BLaER1 (cell line): ENCODE results near the gene COPZ1.
"Not testable (repeated sequence)": the region's sequence is repeated elsewhere in the genome, so short reads cannot be mapped to it uniquely, and the experiment has no call there.

Source experiments
- H3K27ac ChIP-seq: shearing (Covaris generic); formaldehyde crosslinking; 2 replicates; pipeline ENCODE4 v1.8.1; 2022
- H3K27me3 ChIP-seq: shearing (Covaris generic); formaldehyde crosslinking; 2 replicates; pipeline ENCODE4 v1.8.1; 2022
- H3K36me3 ChIP-seq: shearing (Covaris generic); formaldehyde crosslinking; 2 replicates; pipeline ENCODE4 v1.8.1; 2022
- H3K4me1 ChIP-seq: shearing (Covaris generic); formaldehyde crosslinking; 2 replicates; pipeline ENCODE4 v1.8.1; 2022
- H3K4me2 ChIP-seq: shearing (Covaris generic); formaldehyde crosslinking; 2 replicates; pipeline ENCODE4 v1.8.1; 2022
- H3K4me3 ChIP-seq: shearing (Covaris generic); formaldehyde crosslinking; 2 replicates; pipeline ENCODE4 v1.8.1; 2022
- H3K9ac ChIP-seq: shearing (Covaris generic); formaldehyde crosslinking; 2 replicates; pipeline ENCODE4 v1.8.1; 2022
- H3K9me3 ChIP-seq: shearing (Covaris generic); formaldehyde crosslinking; 2 replicates; pipeline ENCODE4 v1.8.1; 2022
- H4K20me1 ChIP-seq: shearing (Covaris generic); formaldehyde crosslinking; 2 replicates; pipeline ENCODE4 v1.8.1; 2022
- Cebpa-rat ChIP-seq: shearing (Covaris generic); IDR thresholded peaks from 2 replicates; pipeline ENCODE4 v1.8.1; 2022

Gene COPZ1, protein sequence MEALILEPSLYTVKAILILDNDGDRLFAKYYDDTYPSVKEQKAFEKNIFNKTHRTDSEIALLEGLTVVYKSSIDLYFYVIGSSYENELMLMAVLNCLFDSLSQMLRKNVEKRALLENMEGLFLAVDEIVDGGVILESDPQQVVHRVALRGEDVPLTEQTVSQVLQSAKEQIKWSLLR

DNA sequence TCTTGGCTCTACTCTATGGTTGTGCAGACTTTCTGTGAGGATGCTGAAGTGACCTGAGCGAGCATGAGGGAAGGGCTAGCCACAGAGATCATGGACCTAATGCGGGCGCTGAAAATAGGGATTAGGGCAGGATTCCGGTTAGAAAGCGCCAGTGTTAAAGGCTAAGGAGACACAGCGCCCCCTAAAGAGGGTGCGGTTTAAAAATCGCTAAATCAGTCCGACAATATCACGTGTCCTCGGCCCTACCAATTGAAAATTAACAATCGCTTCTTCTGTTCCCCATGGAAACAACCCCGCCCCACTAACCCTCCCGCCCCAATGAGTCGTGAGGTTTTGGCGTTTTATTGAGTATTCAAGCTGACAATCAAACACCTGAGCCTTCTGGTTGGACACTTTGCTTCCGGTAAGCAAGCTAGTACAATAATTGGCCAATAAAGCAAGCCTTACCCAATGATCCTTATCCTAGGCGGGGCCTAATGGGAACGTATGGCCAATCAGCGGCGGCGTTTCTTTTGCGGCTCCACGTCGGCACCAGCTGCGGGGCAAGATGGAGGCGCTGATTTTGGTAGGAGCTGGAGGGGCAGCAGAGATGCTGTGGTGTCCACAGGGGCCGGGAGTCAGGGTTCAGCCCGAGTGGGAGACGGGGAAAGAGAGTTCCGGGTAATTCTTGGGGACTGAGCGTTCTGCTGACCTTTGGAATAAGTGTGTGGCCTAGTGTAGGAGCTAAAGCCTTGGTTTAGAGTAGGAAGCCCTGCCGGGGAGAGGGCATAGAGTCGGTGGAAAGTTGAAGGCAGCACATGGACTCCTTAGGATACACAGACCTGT, at the start of gene COPZ1:
COPZ1 (plus strand) TSS at position 515 of the 825 bp plus-strand sequence; CDS start at position 548, 33 bp downstream.
- Histone ChIP-seq H3K27ac (peak within 1 kb of the TSS; percentile 87), H3K27me3 (no peaks in the 10 kb centered on the region), H3K9ac (peak within 1 kb of the TSS; percentile 95), H3K36me3 (peaks cover 17% of the 10 kb centered on the region), H3K9me3 (no peaks in the 10 kb centered on the region), H3K4me1 (peaks cover 42% of the 10 kb centered on the region), H4K20me1 (peaks cover 3% of the 10 kb centered on the region; the same call in 1 of the 2 replicates), H3K4me2 (peak within 1 kb of the TSS; percentile 80), H3K4me3 (peak within 1 kb of the TSS; percentile 90)
- TF ChIP-seq Cebpa-rat = no peak

DNA sequence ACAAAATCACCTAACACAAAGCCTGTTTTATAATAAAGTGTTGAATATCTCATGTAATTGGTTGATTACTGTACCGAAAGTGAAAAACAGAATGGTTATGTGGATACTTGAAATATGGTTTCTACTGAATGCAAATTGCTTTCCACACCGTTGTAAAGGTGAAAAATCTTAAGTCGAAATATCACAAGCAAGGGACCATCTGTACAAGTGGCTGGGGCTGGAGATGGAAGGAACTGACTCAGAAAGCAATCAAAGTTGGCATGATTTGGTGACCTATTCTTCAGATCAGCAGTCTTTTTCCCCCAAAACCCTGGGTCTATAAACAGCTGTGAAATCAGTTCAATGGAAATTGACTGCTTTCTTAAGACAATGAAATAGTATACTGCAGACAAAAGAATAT, 48.6 kb upstream of the COPZ1 start:
- H3K4me1 ChIP-seq = peaks cover 42% of the 10 kb centered on the region
- H3K9ac ChIP-seq = peak overlapping the region; percentile 27; the same call in 1 of the 2 replicates
- no peak overlapping the region for H3K27ac ChIP-seq
- no peak for TF ChIP-seq Cebpa-rat
- peaks cover 55% of the 10 kb centered on the region for H3K36me3 ChIP-seq
- peaks cover 46% of the 10 kb centered on the region for H4K20me1 ChIP-seq
- H3K4me3 ChIP-seq = no peak overlapping the region
- peak overlapping the region; percentile 94; the same call in 1 of the 2 replicates for H3K4me2 ChIP-seq
- H3K9me3 ChIP-seq = no peaks in the 10 kb centered on the region
- no peaks in the 10 kb centered on the region for H3K27me3 ChIP-seq

DNA sequence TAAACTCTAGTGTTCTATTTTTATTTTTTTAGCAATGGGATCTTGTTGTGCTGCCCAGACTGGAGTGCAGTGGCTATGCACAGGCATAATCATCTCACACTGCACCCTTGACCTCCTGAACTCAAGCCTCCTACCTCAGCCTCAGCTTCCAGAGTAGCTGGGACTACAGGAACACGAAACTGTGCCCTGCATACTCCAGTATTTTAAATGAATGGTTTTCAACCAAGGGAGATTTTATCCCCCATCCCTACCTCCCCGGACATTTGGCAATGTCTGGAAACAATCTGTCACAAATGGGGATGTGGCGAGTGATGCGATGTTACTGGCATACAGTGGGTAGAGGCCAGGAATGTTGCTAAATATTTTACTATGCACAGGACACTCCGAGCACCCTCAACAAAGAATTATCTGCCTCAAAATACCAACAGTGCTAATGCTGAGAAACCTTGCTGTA, 47.1 kb upstream of the COPZ1 start:
- H3K27ac ChIP-seq = peak overlapping the region; percentile 98
- peaks cover 61% of the 10 kb centered on the region for H4K20me1 ChIP-seq
- H3K9ac ChIP-seq = peak overlapping the region; percentile 98
- H3K4me1 ChIP-seq = peaks cover 47% of the 10 kb centered on the region
- peaks cover 57% of the 10 kb centered on the region for H3K36me3 ChIP-seq
- H3K4me3 ChIP-seq = peak overlapping the region; percentile 83
- H3K4me2 ChIP-seq = peak overlapping the region; percentile 94
- H3K9me3 ChIP-seq = no peaks in the 10 kb centered on the region
- no peak for TF ChIP-seq Cebpa-rat
- no peaks in the 10 kb centered on the region for H3K27me3 ChIP-seq

DNA sequence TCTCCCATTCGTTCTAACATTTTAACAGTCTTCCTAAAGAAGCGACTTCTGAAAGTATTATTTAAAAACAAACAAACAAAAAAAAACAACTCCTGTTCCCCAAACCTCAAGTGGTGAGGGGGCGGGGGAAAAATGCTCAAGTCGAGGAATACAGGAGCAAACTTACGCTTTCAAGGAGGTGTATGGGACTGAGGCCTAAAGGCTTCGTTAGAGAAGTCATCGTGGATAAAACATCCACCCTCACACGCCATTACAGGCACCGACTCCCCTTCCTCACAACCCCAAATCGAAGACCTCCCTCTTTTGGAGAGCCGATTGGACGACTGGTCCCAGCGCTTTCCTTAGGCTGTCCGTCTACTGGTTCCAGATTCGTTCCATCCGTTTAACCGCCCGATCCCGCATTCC, 45.7 kb upstream of the COPZ1 start:
- Histone ChIP-seq H3K9me3 (no peaks in the 10 kb centered on the region), H3K27ac (peak overlapping the region; percentile 98), H3K27me3 (no peaks in the 10 kb centered on the region), H3K36me3 (peaks cover 57% of the 10 kb centered on the region), H4K20me1 (peaks cover 67% of the 10 kb centered on the region), H3K4me3 (peak overlapping the region; percentile 83), H3K4me2 (peak overlapping the region; percentile 94), H3K4me1 (peaks cover 61% of the 10 kb centered on the region), H3K9ac (peak overlapping the region; percentile 98)
- TF ChIP-seq Cebpa-rat = no peak

DNA sequence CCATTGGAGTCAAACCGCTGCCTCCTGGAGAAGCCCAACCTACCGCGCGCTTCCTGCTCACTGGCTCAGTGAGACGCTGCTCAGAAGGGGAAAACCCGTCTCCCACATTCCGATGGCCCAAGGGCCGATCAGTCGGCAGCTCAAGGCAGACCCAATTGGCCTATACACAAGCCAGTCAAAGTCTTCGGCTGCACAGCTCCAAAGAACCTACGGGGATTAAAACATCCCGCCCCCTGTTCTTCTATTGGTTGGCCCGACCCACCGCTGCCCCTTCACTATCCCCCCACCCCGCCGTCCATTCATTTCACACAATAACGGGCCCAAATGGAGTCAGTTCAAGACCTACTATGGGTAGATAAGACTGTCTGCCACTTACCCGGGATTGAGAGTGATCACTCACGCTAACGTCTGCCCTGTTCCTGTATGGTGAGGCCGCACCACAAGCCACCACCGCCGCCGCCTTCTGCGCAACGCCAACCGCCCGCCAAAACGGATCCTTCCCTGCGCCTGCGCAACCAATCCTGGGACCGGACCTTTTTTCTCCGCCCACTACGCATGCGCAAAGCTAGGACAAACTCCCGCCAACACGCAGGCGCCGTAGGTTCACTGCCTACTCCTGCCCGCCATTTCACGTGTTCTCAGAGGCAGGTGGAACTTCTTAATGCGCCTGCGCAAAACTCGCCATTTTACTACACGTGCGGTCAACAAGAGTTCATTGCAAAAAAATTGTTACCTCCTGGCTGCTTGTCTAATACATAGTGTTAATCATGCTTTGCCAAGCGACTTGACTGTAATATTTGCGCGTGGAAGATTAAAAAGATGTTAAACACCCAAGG, 45.1 kb upstream of the COPZ1 start, which contains the start of gene CBX5:
CBX5 (minus strand) TSS at position 491 of the 836 bp plus-strand sequence. CDS start 22,472 bp downstream, outside the sequence.
- Histone ChIP-seq H3K27me3 (no peaks in the 10 kb centered on the region), H3K9ac (peak within 1 kb of the TSS; percentile 98), H3K4me2 (peak within 1 kb of the TSS; percentile 99), H3K27ac (peak within 1 kb of the TSS; percentile 98), H3K4me1 (peaks cover 63% of the 10 kb centered on the region), H3K36me3 (peaks cover 60% of the 10 kb centered on the region), H3K4me3 (peak within 1 kb of the TSS; percentile 83), H4K20me1 (peaks cover 67% of the 10 kb centered on the region), H3K9me3 (no peaks in the 10 kb centered on the region)
- no peak for TF ChIP-seq Cebpa-rat

DNA sequence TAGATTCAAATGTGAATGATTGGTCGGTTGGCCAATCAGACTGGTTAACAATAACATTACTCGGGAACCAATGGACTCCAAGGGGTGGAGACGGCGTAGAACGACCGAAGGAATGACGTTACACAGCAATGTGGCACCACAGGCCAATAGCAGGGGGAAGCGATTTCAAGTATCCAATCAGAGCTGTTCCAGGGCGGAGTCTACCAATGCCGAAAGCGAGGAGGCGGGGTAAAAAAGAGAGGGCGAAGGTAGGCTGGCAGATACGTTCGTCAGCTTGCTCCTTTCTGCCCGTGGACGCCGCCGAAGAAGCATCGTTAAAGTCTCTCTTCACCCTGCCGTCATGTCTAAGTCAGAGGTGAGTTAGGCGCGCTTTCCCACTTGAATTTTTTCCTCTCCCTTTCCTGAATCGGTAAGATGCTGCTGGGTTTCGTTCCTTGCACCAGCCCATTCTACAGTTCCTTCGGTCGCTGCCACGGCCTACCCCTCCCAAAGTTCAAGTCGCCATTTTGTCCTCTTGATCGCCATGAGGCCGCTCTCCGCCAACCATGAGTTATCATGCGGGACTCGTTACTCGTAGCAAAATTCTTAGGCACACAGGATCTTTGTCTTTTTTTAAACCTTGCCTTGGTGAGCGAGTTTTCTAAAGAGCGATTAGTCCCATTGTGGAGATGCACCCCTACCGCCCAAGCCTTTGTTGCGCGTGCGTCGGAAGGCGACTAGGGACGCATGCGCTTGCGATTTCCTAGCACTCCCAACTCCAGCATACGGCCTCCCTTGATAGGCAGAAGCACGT, 44.3 kb upstream of the COPZ1 start, which contains the start of gene HNRNPA1:
HNRNPA1 (plus strand) TSS at position 259 of the 793 bp plus-strand sequence; CDS start at position 341, 82 bp downstream.
- peak within 1 kb of the TSS; percentile 98 for H3K9ac ChIP-seq
- TF ChIP-seq Cebpa-rat = no peak
- no peaks in the 10 kb centered on the region for H3K27me3 ChIP-seq
- peak within 1 kb of the TSS; percentile 98 for H3K27ac ChIP-seq
- H3K4me1 ChIP-seq = peaks cover 60% of the 10 kb centered on the region
- H4K20me1 ChIP-seq = peaks cover 69% of the 10 kb centered on the region
- H3K36me3 ChIP-seq = peaks cover 60% of the 10 kb centered on the region
- peak within 1 kb of the TSS; percentile 83 for H3K4me3 ChIP-seq
- H3K4me2 ChIP-seq = peak within 1 kb of the TSS; percentile 99
- H3K9me3 ChIP-seq = no peaks in the 10 kb centered on the region

DNA sequence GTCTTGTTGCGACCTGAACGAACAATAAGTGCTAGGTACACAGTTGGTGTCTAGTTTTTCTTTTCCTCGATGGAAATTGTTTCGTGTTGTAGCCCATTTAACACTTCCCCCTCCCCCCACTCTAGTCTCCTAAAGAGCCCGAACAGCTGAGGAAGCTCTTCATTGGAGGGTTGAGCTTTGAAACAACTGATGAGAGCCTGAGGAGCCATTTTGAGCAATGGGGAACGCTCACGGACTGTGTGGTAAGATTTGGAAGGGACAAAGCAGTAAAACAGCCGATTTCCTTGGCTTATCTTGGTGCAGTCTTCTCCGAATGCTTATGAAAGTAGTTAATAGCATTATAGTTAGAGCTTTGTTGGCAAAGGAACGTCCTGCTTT, 43.7 kb upstream of the COPZ1 start:
- H3K4me3 ChIP-seq = peak overlapping the region; percentile 83
- peak overlapping the region; percentile 98 for H3K9ac ChIP-seq
- peaks cover 59% of the 10 kb centered on the region for H3K4me1 ChIP-seq
- not testable (repeated sequence) for H3K27me3 ChIP-seq, H3K9me3 ChIP-seq
- H4K20me1 ChIP-seq = peaks cover 74% of the 10 kb centered on the region
- peak overlapping the region; percentile 99 for H3K4me2 ChIP-seq
- H3K27ac ChIP-seq = peak overlapping the region; percentile 98
- H3K36me3 ChIP-seq = peaks cover 60% of the 10 kb centered on the region

DNA sequence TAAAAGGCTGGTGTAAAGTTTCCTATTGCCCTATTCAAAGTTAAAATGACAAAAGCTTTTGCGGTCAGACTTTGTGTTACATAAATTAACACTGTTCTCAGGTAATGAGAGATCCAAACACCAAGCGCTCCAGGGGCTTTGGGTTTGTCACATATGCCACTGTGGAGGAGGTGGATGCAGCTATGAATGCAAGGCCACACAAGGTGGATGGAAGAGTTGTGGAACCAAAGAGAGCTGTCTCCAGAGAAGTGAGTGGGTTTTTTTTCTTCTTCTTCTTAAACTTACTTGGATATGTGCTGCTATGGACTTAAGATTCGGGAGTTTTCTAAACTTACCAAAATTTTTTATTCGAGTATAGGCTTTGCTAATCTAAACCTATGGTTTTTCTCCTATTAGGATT, 43.2 kb upstream of the COPZ1 start:
- peaks cover 60% of the 10 kb centered on the region for H3K36me3 ChIP-seq
- peak overlapping the region; percentile 99 for H3K4me2 ChIP-seq
- H3K27me3 ChIP-seq, H3K9me3 ChIP-seq: not testable (repeated sequence)
- peaks cover 59% of the 10 kb centered on the region for H3K4me1 ChIP-seq
- peak overlapping the region; percentile 83 for H3K4me3 ChIP-seq
- peaks cover 74% of the 10 kb centered on the region for H4K20me1 ChIP-seq
- peak overlapping the region; percentile 98 for H3K9ac ChIP-seq
- peak overlapping the region; percentile 98 for H3K27ac ChIP-seq
